Endothelial cell of umbilical vein (primary cell): Measurements from ENCODE around the gene PTPRT. TPM values are rescaled to one million over a fixed set of nuclear protein-coding genes. Genes with fewer than 3 reads are reported as not detected.

Source experiments
- BruUV-seq: library from RNA; stranded (reverse); fragments of 400-500 nt; replicated peaks from 2 replicates; lab custom pipeline; 2021; lab: Mats Ljungman, UMichigan
- CTCF ChIA-PET: fragments of 300-600, 350-600 bp; sonication (Branson Sonifier 250); formaldehyde crosslinking; loops from one replicate; lab custom pipeline; 2021; ENCODE audit warnings: antibody characterized with exemption, inconsistent platforms; lab: Charles Lee
- POLR2A ChIA-PET: fragments of 300-600, 350-600 bp; sonication (Branson Sonifier 250); formaldehyde crosslinking; loops from one replicate; lab custom pipeline; 2021; ENCODE audit warnings: antibody characterized with exemption, inconsistent platforms; lab: Charles Lee
- DNase-seq: peaks from one replicate; pipeline ENCODE4 v3.0.0-alpha.2; 2011; ENCODE audit warnings: low read depth, low spot score
- FAIRE-seq: peaks from 2 replicates; lab custom pipeline; 2011; peaks lifted over from hg19 to GRCh38; lab: Jason Lieb, UNC
- H2AFZ ChIP-seq: 2 replicates; pipeline ENCODE4 v1.6.0; 2012; ENCODE audit warnings: low read depth, low read length, control low read depth, inconsistent platforms
- H3K27ac ChIP-seq: 2 replicates; pipeline ENCODE4 v1.5.1; 2011; ENCODE audit warnings: low read depth, mild to moderate bottlenecking, control low read depth, low read length, moderate library complexity; ENCODE audit not compliant: insufficient read depth
- H3K27me3 ChIP-seq, 2 experiments: 2 replicates each; pipeline versions ENCODE4 v1.6.0 to v1.6.1; 2011; ENCODE audit warnings: low read length in 2 of 2, mixed read lengths in 1 of 2; ENCODE audit not compliant: control insufficient read depth in 2 of 2, insufficient read depth in 2 of 2
- H3K36me3 ChIP-seq, 2 experiments: 2 replicates in 1 of 2; 3 replicates in 1 of 2; pipeline ENCODE4 v1.5.1; 2011; ENCODE audit warnings: low read length in 2 of 2, mild to moderate bottlenecking in 1 of 2, moderate library complexity in 1 of 2; ENCODE audit not compliant: control insufficient read depth in 2 of 2, insufficient read depth in 2 of 2; ENCODE audit errors: extremely low read depth in 1 of 2
- H3K4me1 ChIP-seq: 3 replicates; pipeline ENCODE4 v1.5.1; 2011; ENCODE audit warnings: mild to moderate bottlenecking, low read length; ENCODE audit not compliant: control insufficient read depth, insufficient read depth; ENCODE audit errors: extremely low read depth
- H3K4me2 ChIP-seq: 2 replicates; pipeline ENCODE4 v1.6.1; 2011; ENCODE audit warnings: low read length, control low read depth, mixed read lengths; ENCODE audit not compliant: insufficient read depth
- H3K4me3 ChIP-seq, 3 experiments: fragments of 200-600 bp in 1 of 3; sonication (generic), shearing (Covaris generic) in 1 of 3; replicated peaks in 1 of 3; 2 replicates each; pipeline ENCODE4 v1.5.1; 2011 to 2016; ENCODE audit warnings: control low read depth in 3 of 3, low read length in 3 of 3, mild to moderate bottlenecking in 2 of 3, inconsistent platforms in 1 of 3, low read depth in 1 of 3, moderate library complexity in 1 of 3; ENCODE audit not compliant: insufficient read depth in 1 of 3
- H3K79me2 ChIP-seq: 2 replicates; pipeline ENCODE4 v1.6.0; 2012; ENCODE audit warnings: low read length, inconsistent platforms; ENCODE audit not compliant: control insufficient read depth, insufficient read depth
- H3K9ac ChIP-seq: replicated peaks from 2 replicates; pipeline ENCODE3; 2011; ENCODE audit warnings: low read length, control low read depth; ENCODE audit not compliant: insufficient read depth; ENCODE audit errors: extremely low read depth
- H3K9me1 ChIP-seq: replicated peaks from 3 replicates; pipeline ENCODE4 v1.6.0; 2011; ENCODE audit warnings: mild to moderate bottlenecking, low read length; ENCODE audit not compliant: control insufficient read depth, insufficient read depth; ENCODE audit errors: extremely low read depth
- H3K9me3 ChIP-seq: replicated peaks from 2 replicates; pipeline ENCODE4 v1.5.1; 2012; ENCODE audit warnings: low read length, inconsistent platforms; ENCODE audit not compliant: control insufficient read depth, insufficient read depth
- H4K20me1 ChIP-seq: replicated peaks from 2 replicates; pipeline ENCODE3; 2011; ENCODE audit warnings: mild to moderate bottlenecking, low read length; ENCODE audit not compliant: control insufficient read depth, insufficient read depth; ENCODE audit errors: extremely low read depth
- EZH2 ChIP-seq: IDR thresholded peaks from 2 replicates; pipeline ENCODE4 v1.6.1; 2012; ENCODE audit warnings: borderline replicate concordance, low read depth, mild to moderate bottlenecking, moderate library complexity, low read length, inconsistent platforms; ENCODE audit not compliant: severe bottlenecking
- FOS ChIP-seq: IDR thresholded peaks from 2 replicates; pipeline ENCODE4 v1.6.1; 2011; ENCODE audit warnings: mild to moderate bottlenecking, low read length, moderate library complexity, borderline replicate concordance; ENCODE audit not compliant: insufficient read depth
- GATA2 ChIP-seq: IDR thresholded peaks from 2 replicates; pipeline ENCODE4 v1.7.0; 2011; ENCODE audit warnings: low read depth, mild to moderate bottlenecking, moderate library complexity, mixed read lengths, low read length; ENCODE audit not compliant: insufficient read length, insufficient read depth
- JUN ChIP-seq: IDR thresholded peaks from 2 replicates; pipeline ENCODE4 v1.6.1; 2011; ENCODE audit warnings: borderline replicate concordance, low read depth; ENCODE audit not compliant: insufficient read length, insufficient read depth
- MYC ChIP-seq: IDR thresholded peaks from one replicate; pipeline ENCODE4 v1.6.1; 2011; ENCODE audit warnings: mild to moderate bottlenecking, low read depth, low read length
- POLR2A ChIP-seq: IDR thresholded peaks from 2 replicates; pipeline ENCODE4 v1.6.1; 2012; ENCODE audit warnings: low read depth, mild to moderate bottlenecking, control low read depth, low read length
- POLR2AphosphoS5 ChIP-seq: IDR thresholded peaks from 2 replicates; pipeline ENCODE4 v1.6.1; 2012; ENCODE audit warnings: low read depth, mild to moderate bottlenecking, control low read depth, low read length, moderate library complexity; ENCODE audit not compliant: insufficient read depth
- dilution Hi-C: fragments of 300-500 bp; cut with MboI; formaldehyde crosslinking; loops from one replicate; pipeline ENCODE4 v1.15.0; 2019; ENCODE audit warnings: low sequenced_read_pairs; ENCODE audit not compliant: extremely low pct_ligation_motif_present
- intact Hi-C: fragments of 100-400 bp; cut with micrococcal nuclease; formaldehyde crosslinking; loops from one replicate; pipeline ENCODE4 v1.10.0; 2022
- polyA plus RNA-seq, 4 experiments: library from polyadenylated mRNA; depleted of rRNA in 3 of 4; stranded (reverse) in 3 of 4; unstranded in 1 of 4; fragments of >200 nt; gene quantifications; 2 replicates each; pipeline versions ENCODE4 v1.2.1 to v1.2.3, GENCODE V29; 2011 to 2012; ENCODE audit warnings: missing spikeins in 1 of 4
- total RNA-seq: library from RNA; stranded (reverse); gene quantifications from 2 replicates; pipeline ENCODE4 v1.2.3, GENCODE V29; 2021
- TF ChIP-seq, protein P1 (sequence below), 2 donors: IDR thresholded peaks; 1 replicate in 1 of 2; 2 replicates in 1 of 2; pipeline ENCODE4 v1.5.1; 2011; ENCODE audit warnings: low read length in 2 of 2, mild to moderate bottlenecking in 2 of 2, moderate library complexity in 2 of 2, control low read depth in 1 of 2, inconsistent platforms in 1 of 2, low read depth in 1 of 2; ENCODE audit not compliant: insufficient read depth in 1 of 2; ENCODE audit errors: extremely low read depth in 1 of 2
- TF ChIP-seq, protein P2 (sequence below): IDR thresholded peaks from 2 replicates; pipeline ENCODE4 v1.6.1; 2011; ENCODE audit not compliant: insufficient read depth, insufficient read length

Gene PTPRT
- total and polyA plus RNA-seq, 2 donors (not counting 3 experiments of a cell fraction or from before 2014, with no cell fraction given) = not detected

DNA sequence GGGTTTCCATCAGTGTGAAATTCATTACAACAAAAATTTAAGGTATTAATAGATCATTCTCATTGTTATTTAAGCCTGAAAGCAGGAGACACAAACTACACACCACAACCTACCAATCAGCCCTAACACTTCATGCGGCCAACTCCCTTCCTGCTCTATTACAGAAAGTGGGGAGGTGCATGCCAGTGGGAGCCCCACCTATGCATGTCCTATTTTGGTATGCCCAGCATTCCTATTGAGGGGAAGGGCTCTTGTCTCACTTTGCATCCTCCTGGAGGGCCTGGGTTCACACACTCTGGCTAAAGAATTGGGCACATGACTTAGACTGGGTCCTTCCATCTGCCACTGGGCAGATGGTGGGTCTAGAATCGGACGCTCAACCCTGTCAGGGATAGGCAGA lies 450.0 kb downstream of the PTPRT start:
- FAIRE-seq = no peak
- H3K4me1 ChIP-seq = no peaks in the 10 kb centered on the region

More for the DNA sequence above, 450.0 kb downstream of the PTPRT start:
- dilution Hi-C loops (no loop called here), intact Hi-C loops (no loop called here)
- H3K36me3 ChIP-seq = no peaks in the 10 kb centered on the region
- POLR2A ChIA-PET = no interaction called here
- H3K9ac ChIP-seq = no peak overlapping the region
- no peaks in the 10 kb centered on the region for H3K79me2 ChIP-seq
- no peaks in the 10 kb centered on the region for H4K20me1 ChIP-seq
- no peak overlapping the region for H3K27ac ChIP-seq
- no peak overlapping the region for H2AFZ ChIP-seq
- no peak for DNase-seq
- no peaks in the 10 kb centered on the region for H3K9me1 ChIP-seq
- TF ChIP-seq MYC = no peak
- no peak for TF ChIP-seq POLR2AphosphoS5
- no peak for TF ChIP-seq JUN
- no peak for TF ChIP-seq POLR2A
- TF ChIP-seq, protein P1, sequence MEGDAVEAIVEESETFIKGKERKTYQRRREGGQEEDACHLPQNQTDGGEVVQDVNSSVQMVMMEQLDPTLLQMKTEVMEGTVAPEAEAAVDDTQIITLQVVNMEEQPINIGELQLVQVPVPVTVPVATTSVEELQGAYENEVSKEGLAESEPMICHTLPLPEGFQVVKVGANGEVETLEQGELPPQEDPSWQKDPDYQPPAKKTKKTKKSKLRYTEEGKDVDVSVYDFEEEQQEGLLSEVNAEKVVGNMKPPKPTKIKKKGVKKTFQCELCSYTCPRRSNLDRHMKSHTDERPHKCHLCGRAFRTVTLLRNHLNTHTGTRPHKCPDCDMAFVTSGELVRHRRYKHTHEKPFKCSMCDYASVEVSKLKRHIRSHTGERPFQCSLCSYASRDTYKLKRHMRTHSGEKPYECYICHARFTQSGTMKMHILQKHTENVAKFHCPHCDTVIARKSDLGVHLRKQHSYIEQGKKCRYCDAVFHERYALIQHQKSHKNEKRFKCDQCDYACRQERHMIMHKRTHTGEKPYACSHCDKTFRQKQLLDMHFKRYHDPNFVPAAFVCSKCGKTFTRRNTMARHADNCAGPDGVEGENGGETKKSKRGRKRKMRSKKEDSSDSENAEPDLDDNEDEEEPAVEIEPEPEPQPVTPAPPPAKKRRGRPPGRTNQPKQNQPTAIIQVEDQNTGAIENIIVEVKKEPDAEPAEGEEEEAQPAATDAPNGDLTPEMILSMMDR (IDR thresholded peaks at IDR 0.05; ENCODE audit: extremely low read depth in 1 of 2, insufficient read depth in 1 of 2, low read depth in 1 of 2, low read length in 2 of 2) = no peak
- TF ChIP-seq EZH2 = no peak
- no peak for TF ChIP-seq GATA2
- no peak for TF ChIP-seq FOS
- TF ChIP-seq, protein P2, sequence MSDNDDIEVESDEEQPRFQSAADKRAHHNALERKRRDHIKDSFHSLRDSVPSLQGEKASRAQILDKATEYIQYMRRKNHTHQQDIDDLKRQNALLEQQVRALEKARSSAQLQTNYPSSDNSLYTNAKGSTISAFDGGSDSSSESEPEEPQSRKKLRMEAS = no peak
- CTCF ChIA-PET = no interaction called here
- peaks cover 3% of the 10 kb centered on the region for H3K9me3 ChIP-seq
- no peaks in the 10 kb centered on the region for H3K27me3 ChIP-seq
- H3K4me2 ChIP-seq = no peak overlapping the region
- no peak overlapping the region for H3K4me3 ChIP-seq
- BruUV-seq = no TSS peak
